Ishikawa (cell line): ENCODE measurements around the gene PI4KB.

Experiments used
- CEBPB ChIP-seq: IDR thresholded peaks from 2 replicates; pipeline ENCODE4 v1.6.1; 2012
- EGR1 ChIP-seq: IDR thresholded peaks from 2 replicates; pipeline ENCODE4 v1.6.1; 2012
- EP300 ChIP-seq: IDR thresholded peaks from 2 replicates; pipeline ENCODE4 v1.6.1; 2012; ENCODE audit warnings: borderline replicate concordance
- FOXM1 ChIP-seq: IDR thresholded peaks from 2 replicates; pipeline ENCODE4 v1.6.1; 2012; ENCODE audit warnings: low read depth, borderline replicate concordance
- TCF12 ChIP-seq: IDR thresholded peaks from 2 replicates; pipeline ENCODE4 v1.6.1; 2012; ENCODE audit warnings: low read depth
- TEAD4 ChIP-seq: IDR thresholded peaks from 2 replicates; pipeline ENCODE4 v1.6.1; 2012
- YY1 ChIP-seq: IDR thresholded peaks from 2 replicates; pipeline ENCODE4 v1.6.1; 2012; ENCODE audit warnings: low read depth
- TF ChIP-seq, protein P1 (sequence below): IDR thresholded peaks from 2 replicates; pipeline ENCODE4 v1.6.1; 2012
- TF ChIP-seq, protein P2 (sequence below): IDR thresholded peaks from 2 replicates; pipeline ENCODE4 v1.6.1; 2012; ENCODE audit warnings: low read depth, mild to moderate bottlenecking

- no peak for TF ChIP-seq TEAD4
- TF ChIP-seq YY1 = no peak
- TF ChIP-seq EP300 = no peak
- no peak for TF ChIP-seq FOXM1
- no peak for TF ChIP-seq EGR1
- TF ChIP-seq CEBPB = no peak
- TF ChIP-seq, protein P1, sequence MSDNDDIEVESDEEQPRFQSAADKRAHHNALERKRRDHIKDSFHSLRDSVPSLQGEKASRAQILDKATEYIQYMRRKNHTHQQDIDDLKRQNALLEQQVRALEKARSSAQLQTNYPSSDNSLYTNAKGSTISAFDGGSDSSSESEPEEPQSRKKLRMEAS = no peak
- TF ChIP-seq, protein P2, sequence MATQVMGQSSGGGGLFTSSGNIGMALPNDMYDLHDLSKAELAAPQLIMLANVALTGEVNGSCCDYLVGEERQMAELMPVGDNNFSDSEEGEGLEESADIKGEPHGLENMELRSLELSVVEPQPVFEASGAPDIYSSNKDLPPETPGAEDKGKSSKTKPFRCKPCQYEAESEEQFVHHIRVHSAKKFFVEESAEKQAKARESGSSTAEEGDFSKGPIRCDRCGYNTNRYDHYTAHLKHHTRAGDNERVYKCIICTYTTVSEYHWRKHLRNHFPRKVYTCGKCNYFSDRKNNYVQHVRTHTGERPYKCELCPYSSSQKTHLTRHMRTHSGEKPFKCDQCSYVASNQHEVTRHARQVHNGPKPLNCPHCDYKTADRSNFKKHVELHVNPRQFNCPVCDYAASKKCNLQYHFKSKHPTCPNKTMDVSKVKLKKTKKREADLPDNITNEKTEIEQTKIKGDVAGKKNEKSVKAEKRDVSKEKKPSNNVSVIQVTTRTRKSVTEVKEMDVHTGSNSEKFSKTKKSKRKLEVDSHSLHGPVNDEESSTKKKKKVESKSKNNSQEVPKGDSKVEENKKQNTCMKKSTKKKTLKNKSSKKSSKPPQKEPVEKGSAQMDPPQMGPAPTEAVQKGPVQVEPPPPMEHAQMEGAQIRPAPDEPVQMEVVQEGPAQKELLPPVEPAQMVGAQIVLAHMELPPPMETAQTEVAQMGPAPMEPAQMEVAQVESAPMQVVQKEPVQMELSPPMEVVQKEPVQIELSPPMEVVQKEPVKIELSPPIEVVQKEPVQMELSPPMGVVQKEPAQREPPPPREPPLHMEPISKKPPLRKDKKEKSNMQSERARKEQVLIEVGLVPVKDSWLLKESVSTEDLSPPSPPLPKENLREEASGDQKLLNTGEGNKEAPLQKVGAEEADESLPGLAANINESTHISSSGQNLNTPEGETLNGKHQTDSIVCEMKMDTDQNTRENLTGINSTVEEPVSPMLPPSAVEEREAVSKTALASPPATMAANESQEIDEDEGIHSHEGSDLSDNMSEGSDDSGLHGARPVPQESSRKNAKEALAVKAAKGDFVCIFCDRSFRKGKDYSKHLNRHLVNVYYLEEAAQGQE = no peak
- TF ChIP-seq TCF12 = no peak
Observed at GRCh38 chr1:151242442-151242841, 84.8 kb downstream of the PI4KB start.
